Nephron (organoid): ENCODE measurements around the gene OBSCN.

Source experiments
- H3K27ac Mint-ChIP-seq, 3 experiments: 2 replicates each; pipeline ENCODE4 v1.8.0; 2020; ENCODE audit warnings: mixed read lengths in 3 of 3, mild to moderate bottlenecking in 2 of 3, moderate library complexity in 1 of 3
- H3K27me3 Mint-ChIP-seq: 2 replicates; pipeline ENCODE4 v1.8.0; 2021; ENCODE audit warnings: low read depth, mild to moderate bottlenecking, moderate library complexity, mixed read lengths
- H3K36me3 Mint-ChIP-seq: 2 replicates; pipeline ENCODE4 v1.8.0; 2020; ENCODE audit warnings: low read depth, mixed read lengths
- H3K4me1 Mint-ChIP-seq: 2 replicates; pipeline ENCODE4 v1.8.0; 2020; ENCODE audit warnings: mixed read lengths
- H3K4me3 Mint-ChIP-seq, 3 experiments: 2 replicates each; pipeline ENCODE4 v1.8.0; 2020; ENCODE audit warnings: mild to moderate bottlenecking in 3 of 3, mixed read lengths in 3 of 3, moderate library complexity in 2 of 3
- H3K9me3 Mint-ChIP-seq: 2 replicates; pipeline ENCODE4 v1.8.0; 2020; ENCODE audit warnings: mixed read lengths
- TF ChIP-seq, protein P1 (sequence below), 3 experiments: fragments of 200-600 bp; sonication (generic); IDR thresholded peaks; one replicate each; pipeline ENCODE4 v1.5.0; 2021; ENCODE audit warnings: antibody characterized with exemption in 3 of 3; ENCODE audit not compliant: unreplicated experiment in 3 of 3

The OBSCN gene

DNA sequence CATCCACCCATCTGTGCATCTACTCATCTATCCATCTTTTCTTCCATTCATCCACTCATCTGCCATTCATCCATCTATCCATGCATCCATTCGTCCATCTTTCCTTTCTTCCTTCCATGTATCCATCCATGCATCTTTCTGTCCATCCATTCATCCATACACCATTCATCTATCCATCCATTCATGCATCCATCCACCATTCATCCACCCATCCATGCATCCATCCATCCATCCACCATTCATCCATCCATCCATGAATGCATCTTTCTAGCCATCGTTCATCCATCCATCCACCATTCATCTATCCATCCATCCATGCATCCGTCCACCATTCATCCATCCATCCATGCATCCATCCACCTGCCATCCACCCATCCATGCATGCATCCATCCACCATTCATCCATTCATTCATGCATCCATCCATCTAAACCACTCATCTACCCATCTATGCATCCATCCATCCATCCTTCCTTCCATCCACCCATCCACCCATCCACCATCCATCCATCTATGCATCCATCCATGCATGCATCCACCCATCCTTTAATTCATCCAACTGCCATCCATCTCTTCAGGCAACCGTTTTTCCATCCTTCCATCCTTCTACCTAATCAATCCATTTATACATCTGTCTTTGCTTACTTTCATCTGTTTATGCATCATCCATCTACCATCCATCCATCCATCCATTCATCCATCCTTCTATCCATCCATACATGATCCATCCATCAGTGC lies 111.7 kb downstream of the OBSCN start:
- no peaks in the 10 kb centered on the region for H3K27me3 Mint-ChIP-seq
- TF ChIP-seq, protein P1, sequence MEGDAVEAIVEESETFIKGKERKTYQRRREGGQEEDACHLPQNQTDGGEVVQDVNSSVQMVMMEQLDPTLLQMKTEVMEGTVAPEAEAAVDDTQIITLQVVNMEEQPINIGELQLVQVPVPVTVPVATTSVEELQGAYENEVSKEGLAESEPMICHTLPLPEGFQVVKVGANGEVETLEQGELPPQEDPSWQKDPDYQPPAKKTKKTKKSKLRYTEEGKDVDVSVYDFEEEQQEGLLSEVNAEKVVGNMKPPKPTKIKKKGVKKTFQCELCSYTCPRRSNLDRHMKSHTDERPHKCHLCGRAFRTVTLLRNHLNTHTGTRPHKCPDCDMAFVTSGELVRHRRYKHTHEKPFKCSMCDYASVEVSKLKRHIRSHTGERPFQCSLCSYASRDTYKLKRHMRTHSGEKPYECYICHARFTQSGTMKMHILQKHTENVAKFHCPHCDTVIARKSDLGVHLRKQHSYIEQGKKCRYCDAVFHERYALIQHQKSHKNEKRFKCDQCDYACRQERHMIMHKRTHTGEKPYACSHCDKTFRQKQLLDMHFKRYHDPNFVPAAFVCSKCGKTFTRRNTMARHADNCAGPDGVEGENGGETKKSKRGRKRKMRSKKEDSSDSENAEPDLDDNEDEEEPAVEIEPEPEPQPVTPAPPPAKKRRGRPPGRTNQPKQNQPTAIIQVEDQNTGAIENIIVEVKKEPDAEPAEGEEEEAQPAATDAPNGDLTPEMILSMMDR (IDR thresholded peaks at IDR 0.05; ENCODE audit: unreplicated experiment in 3 of 3): no peak
- H3K4me1 Mint-ChIP-seq: no peaks in the 10 kb centered on the region
- no peak overlapping the region for H3K4me3 Mint-ChIP-seq
- H3K36me3 Mint-ChIP-seq: peaks cover 19% of the 10 kb centered on the region
- no peak overlapping the region for H3K27ac Mint-ChIP-seq
- peaks cover 4% of the 10 kb centered on the region for H3K9me3 Mint-ChIP-seq

DNA sequence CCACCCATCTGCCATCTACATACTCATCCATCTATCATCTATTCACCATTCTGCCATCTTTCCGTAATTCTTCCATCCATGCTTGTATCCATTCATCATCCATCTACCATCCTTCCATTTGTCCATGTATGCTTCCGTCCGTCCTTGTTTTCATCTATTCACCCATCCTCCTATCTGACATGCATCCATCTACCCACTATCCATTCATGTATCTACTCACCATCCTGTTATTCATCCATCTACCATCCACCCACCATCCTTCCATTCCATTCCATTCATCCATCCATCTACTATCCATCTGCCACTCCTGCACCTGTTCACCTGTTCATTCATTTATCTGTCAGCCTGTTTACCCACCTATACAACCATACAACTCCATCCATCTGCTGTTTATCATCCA lies 112.5 kb downstream of the OBSCN start:
- peaks cover 28% of the 10 kb centered on the region for H3K36me3 Mint-ChIP-seq
- no peak overlapping the region for H3K27ac Mint-ChIP-seq
- TF ChIP-seq, protein P1 (IDR thresholded peaks at IDR 0.05; ENCODE audit: unreplicated experiment in 3 of 3): no peak
- H3K9me3 Mint-ChIP-seq: peaks cover 10% of the 10 kb centered on the region
- no peaks in the 10 kb centered on the region for H3K27me3 Mint-ChIP-seq
- no peak overlapping the region for H3K4me3 Mint-ChIP-seq
- no peaks in the 10 kb centered on the region for H3K4me1 Mint-ChIP-seq

DNA sequence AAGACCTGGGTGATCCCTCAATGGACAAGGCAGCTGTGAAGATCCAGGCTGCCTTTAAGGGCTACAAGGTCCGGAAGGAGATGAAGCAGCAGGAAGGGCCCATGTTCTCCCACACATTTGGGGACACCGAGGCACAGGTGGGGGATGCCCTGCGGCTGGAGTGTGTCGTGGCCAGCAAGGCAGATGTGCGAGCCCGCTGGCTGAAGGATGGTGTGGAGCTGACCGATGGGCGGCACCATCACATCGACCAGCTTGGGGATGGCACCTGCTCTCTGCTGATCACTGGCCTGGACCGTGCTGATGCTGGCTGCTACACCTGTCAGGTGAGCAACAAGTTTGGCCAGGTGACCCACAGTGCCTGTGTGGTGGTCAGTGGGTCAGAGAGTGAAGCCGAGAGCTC lies 113.6 kb downstream of the OBSCN start:
- TF ChIP-seq, protein P1 (IDR thresholded peaks at IDR 0.05; ENCODE audit: unreplicated experiment in 3 of 3): no peak
- Mint-ChIP-seq H3K9me3 (peaks cover 12% of the 10 kb centered on the region), H3K27me3 (no peaks in the 10 kb centered on the region), H3K27ac (no peak overlapping the region), H3K36me3 (peaks cover 38% of the 10 kb centered on the region), H3K4me3 (no peak overlapping the region), H3K4me1 (no peaks in the 10 kb centered on the region)

DNA sequence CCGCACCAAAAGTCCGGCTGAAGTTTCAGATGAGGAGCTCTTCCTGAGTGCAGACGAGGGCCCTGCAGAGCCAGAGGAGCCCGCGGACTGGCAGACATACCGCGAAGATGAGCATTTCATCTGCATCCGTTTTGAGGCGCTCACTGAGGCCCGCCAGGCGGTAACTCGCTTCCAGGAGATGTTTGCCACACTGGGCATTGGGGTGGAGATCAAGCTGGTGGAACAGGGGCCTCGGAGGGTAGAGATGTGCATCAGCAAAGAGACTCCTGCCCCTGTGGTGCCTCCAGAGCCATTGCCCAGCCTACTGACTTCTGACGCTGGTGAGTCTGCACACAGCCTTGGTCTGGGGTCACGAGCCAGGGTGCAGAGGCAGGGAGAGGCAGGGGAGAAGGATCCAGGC lies 114.1 kb downstream of the OBSCN start:
- Mint-ChIP-seq H3K27ac (no peak overlapping the region), H3K9me3 (peaks cover 12% of the 10 kb centered on the region), H3K4me3 (no peak overlapping the region), H3K36me3 (peaks cover 42% of the 10 kb centered on the region), H3K27me3 (no peaks in the 10 kb centered on the region), H3K4me1 (no peaks in the 10 kb centered on the region)
- TF ChIP-seq, protein P1 (IDR thresholded peaks at IDR 0.05; ENCODE audit: unreplicated experiment in 3 of 3): no peak

DNA sequence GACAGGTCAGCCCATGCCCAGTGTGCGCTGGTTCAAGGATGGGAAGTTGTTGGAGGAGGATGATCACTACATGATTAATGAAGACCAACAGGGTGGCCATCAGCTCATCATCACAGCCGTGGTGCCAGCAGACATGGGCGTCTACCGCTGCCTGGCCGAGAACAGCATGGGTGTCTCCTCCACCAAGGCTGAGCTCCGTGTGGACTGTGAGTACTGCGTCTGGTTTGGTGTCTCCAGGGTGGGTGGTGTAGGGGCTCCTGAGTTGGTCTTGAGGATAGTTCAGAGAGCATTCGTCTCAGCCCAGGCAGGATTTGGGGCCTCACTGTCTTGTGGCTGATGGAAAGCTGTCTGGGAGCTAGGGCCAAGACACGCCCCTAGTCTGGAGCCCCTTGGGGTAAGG lies 115.6 kb downstream of the OBSCN start:
- Mint-ChIP-seq H3K4me1 (no peaks in the 10 kb centered on the region), H3K27ac (no peak overlapping the region), H3K9me3 (peaks cover 12% of the 10 kb centered on the region), H3K36me3 (peaks cover 49% of the 10 kb centered on the region), H3K4me3 (no peak overlapping the region), H3K27me3 (no peaks in the 10 kb centered on the region)
- TF ChIP-seq, protein P1 (IDR thresholded peaks at IDR 0.05; ENCODE audit: unreplicated experiment in 3 of 3): no peak

DNA sequence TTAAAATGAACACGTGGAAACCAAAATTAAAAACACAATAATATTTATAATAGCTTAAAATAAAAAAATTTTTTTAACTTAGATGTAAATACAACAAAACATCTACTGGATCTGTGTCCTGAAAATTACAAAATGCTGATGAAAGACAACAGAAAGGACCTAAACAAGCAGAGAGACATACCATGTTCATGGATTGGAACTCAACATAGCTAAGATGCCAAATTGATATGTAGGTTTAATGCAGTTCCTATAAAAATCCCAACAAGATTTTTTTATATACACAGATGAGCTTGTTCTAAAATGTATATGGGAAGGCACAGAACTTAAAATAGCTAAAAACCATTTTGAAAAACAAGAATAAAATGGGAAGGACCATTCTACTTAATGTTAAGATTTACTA lies 117.4 kb downstream of the OBSCN start:
- TF ChIP-seq, protein P1 (IDR thresholded peaks at IDR 0.05; ENCODE audit: unreplicated experiment in 3 of 3): no peak
- Mint-ChIP-seq H3K27ac (no peak overlapping the region), H3K27me3 (no peaks in the 10 kb centered on the region), H3K36me3 (peaks cover 49% of the 10 kb centered on the region), H3K9me3 (peaks cover 12% of the 10 kb centered on the region), H3K4me3 (no peak overlapping the region), H3K4me1 (no peaks in the 10 kb centered on the region)
